HAP-1 (cell line): ENCODE measurements around the gene AIG1.
"Not testable (repeated sequence)": the region's sequence is repeated elsewhere in the genome, so short reads cannot be mapped to it uniquely, and the experiment has no call there.

Source experiments
- DNase-seq, 2 experiments: peaks; one replicate each; pipeline ENCODE4 v3.0.0-alpha.2; 2016 to 2020; ENCODE audit warnings: low spot score in 2 of 2
- H3K27me3 ChIP-seq: fragments of 250-450 bp; sonication (Bioruptor Pico); 2 replicates; pipeline ENCODE4 v1.5.1; 2020; ENCODE audit warnings: low read depth, mild to moderate bottlenecking, moderate library complexity
- H3K36me3 ChIP-seq: fragments of 250-450 bp; sonication (Bioruptor Pico); replicated peaks from 2 replicates; pipeline ENCODE4 v1.5.1; 2020; ENCODE audit warnings: mild to moderate bottlenecking
- H3K4me1 ChIP-seq: fragments of 250-450 bp; sonication (Bioruptor Pico); 2 replicates; pipeline ENCODE4 v1.5.1; 2020; ENCODE audit warnings: mild to moderate bottlenecking
- H3K4me3 ChIP-seq: fragments of 250-450 bp; sonication (Bioruptor Pico); 2 replicates; pipeline ENCODE4 v1.5.1; 2020; ENCODE audit warnings: mild to moderate bottlenecking, moderate library complexity
- H3K9me3 ChIP-seq: fragments of 250-450 bp; sonication (Bioruptor Pico); 2 replicates; pipeline ENCODE4 v1.5.1; 2020; ENCODE audit warnings: mild to moderate bottlenecking, moderate library complexity
- in situ Hi-C: fragments of 300-500 bp; cut with MboI; formaldehyde crosslinking; loops from 3 replicates; pipeline ENCODE4 v1.14.3; 2020; ENCODE audit warnings: low sequenced_read_pairs, inconsistent platforms, mixed read lengths

The AIG1 gene

DNA sequence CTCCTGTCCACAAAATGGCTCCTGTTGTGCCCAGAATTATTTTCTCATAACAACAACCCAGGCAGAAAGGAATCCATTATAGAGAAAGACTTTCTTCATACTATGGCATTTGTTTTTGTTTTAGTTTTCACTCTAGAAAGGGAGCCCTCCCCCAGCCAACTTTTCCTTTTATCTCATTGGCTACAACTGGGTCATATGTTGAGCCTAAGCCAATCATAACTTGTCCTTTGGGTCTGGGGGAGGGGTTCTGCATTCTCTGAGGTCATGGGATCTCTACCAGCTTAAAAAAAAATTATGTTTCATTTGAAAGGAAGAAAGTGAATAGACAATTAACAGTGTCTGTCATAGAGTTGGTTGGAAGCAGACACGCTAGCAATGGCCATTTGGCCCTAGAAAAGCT, 177.6 kb downstream of the AIG1 start:
- in situ Hi-C loops = no loop called here
- Histone ChIP-seq H3K9me3 (no peaks in the 10 kb centered on the region), H3K4me1 (peaks cover 12% of the 10 kb centered on the region), H3K36me3 (no peaks in the 10 kb centered on the region), H3K27me3 (no peaks in the 10 kb centered on the region), H3K4me3 (no peak overlapping the region)
- no peak for DNase-seq

DNA sequence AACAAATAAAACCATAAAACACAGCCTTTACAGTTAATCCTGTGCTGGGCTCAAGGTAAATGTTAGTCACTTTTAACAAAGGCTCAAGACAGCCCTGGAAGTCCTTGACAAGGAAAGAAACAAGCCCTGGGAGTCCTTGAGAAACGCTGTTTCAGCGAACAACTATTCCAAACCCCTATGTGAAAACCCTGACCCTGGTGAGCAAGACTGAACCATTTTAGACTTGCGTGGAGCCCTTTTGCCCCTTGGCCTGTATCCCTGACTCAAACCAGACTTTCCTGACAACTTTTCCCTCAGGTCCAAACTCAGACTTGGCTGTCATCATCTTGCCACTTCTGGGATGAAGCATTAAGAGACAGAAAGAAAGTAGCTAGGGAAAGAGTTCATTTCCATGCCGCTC, 180.4 kb downstream of the AIG1 start:
- no peaks in the 10 kb centered on the region for H3K4me1 ChIP-seq
- H3K9me3 ChIP-seq = no peaks in the 10 kb centered on the region
- no peaks in the 10 kb centered on the region for H3K27me3 ChIP-seq
- no peaks in the 10 kb centered on the region for H3K36me3 ChIP-seq
- H3K4me3 ChIP-seq = no peak overlapping the region
- DNase-seq = no peak
- in situ Hi-C loops = no loop called here

DNA sequence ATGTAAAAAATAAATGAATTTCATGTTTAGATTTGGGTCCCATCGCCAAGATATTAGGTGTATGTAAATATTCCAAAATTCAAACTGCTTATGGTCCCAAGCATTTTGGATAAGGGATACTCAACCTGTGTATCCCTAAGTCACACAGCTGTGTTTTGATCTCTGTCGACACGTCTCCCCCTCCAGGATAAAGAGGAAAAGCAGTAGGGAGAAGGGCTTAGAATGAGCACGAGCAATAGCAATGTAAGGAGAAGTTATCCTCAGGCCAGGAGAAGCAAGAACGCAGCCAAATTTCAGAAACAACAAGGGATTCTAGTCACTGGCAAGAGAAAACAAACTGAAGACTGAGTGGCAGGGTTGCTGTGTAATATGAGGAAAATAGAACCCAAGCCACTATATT, 181.2 kb downstream of the AIG1 start:
- no peaks in the 10 kb centered on the region for H3K27me3 ChIP-seq
- no peak for DNase-seq
- in situ Hi-C loops = no loop called here
- no peaks in the 10 kb centered on the region for H3K4me1 ChIP-seq
- no peak overlapping the region for H3K4me3 ChIP-seq
- no peaks in the 10 kb centered on the region for H3K36me3 ChIP-seq
- H3K9me3 ChIP-seq = no peaks in the 10 kb centered on the region

DNA sequence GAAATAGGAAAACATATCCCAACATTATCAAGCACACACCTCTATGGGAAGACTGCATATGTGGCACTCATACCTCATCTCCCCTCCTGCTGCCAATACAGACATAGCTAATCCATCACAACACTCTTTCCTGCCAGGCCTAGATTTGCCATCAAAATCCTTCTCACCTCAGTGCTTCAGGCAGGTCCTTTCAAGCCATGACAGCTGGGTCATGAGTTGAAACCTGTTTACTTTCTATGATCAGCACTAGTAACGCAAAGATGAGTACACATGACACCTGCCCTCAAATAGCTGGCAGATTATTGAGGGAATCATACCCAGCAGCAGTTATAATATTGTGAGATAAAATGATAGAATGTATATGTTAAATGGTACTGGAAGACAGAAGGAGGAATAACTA, 183.1 kb downstream of the AIG1 start:
- no peaks in the 10 kb centered on the region for H3K9me3 ChIP-seq
- no peaks in the 10 kb centered on the region for H3K4me1 ChIP-seq
- no peak overlapping the region for H3K4me3 ChIP-seq
- in situ Hi-C loops = no loop called here
- no peak for DNase-seq
- H3K27me3 ChIP-seq = no peaks in the 10 kb centered on the region
- no peaks in the 10 kb centered on the region for H3K36me3 ChIP-seq

DNA sequence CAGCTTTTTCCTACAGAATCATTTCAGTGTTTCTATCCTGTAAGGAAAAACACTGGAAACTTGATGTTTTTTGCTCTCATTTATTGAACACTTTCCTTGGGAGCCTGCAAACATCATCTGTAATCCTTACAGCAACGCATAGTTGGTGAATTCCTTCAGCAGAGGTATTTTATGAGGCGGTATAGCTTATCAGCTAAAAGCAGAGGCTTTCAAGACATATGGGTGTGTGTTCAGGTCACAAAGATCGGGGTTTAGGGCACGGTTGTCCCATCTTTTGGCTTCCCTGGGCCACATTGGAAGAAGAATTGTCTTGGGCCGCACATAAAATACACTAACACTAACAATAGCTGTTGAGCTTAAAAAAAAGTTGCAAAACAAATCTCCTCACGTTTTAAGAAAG, 185.0 kb downstream of the AIG1 start:
- H3K4me1 ChIP-seq = no peaks in the 10 kb centered on the region
- no peak for DNase-seq
- no peaks in the 10 kb centered on the region for H3K9me3 ChIP-seq
- no peaks in the 10 kb centered on the region for H3K27me3 ChIP-seq
- no peak overlapping the region for H3K4me3 ChIP-seq
- H3K36me3 ChIP-seq = no peaks in the 10 kb centered on the region
- in situ Hi-C loops = no loop called here

DNA sequence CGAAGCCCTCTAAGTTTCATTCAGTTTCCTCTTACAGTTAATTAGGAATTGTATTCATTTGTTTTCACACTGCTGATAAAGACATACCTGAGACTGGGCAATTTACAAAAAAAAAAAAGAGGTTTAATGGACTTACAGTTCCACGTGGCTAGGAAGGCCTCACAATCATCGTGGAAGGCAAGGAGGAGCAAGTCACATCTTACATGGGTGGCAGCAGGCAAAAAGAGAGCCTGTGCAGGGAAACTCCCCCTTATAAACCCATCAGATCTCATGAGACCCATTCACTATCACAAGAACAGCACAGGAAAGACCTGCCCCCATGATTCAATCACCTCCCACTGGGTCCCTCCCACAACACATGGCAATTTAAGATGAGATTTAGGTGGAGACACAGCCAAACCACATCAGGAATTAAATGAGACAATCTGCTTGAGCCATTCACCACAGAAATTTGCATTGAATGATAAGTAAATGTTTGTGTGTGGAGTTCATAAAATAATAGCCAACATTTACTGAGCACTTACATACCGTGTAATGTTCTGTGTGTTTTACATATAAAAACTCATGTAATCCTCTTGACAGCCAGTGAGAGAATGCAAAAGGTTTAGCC, 185.6 kb downstream of the AIG1 start:
- DNase-seq = peak in 1 of 2 experiments; percentile 6
- H3K4me3 ChIP-seq, H3K4me1 ChIP-seq, H3K36me3 ChIP-seq, in situ Hi-C loops, H3K27me3 ChIP-seq, H3K9me3 ChIP-seq: not testable (repeated sequence)

DNA sequence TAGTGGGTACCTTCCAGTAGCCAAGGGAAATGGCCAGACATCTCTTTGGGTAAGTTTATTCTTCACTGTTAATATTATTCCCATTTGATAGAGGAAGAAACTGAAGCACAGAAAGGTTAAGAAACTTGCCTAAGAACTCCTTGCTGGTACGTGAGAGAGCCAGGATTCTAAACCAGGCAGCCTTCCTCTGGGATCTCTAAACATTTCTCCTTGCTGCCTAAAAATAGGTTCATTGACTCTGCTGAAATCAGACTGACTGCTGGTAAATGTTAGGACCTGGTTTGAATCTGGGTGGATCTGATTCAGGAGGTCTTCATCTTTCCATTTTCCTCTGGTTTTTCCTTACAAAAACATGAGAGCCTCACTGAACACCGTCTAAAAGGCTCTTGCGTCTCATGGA, 186.9 kb downstream of the AIG1 start:
- Histone ChIP-seq H3K27me3 (no peaks in the 10 kb centered on the region), H3K4me1 (no peaks in the 10 kb centered on the region), H3K4me3 (no peak overlapping the region), H3K36me3 (no peaks in the 10 kb centered on the region), H3K9me3 (no peaks in the 10 kb centered on the region)
- no peak for DNase-seq
- in situ Hi-C loops = no loop called here

DNA sequence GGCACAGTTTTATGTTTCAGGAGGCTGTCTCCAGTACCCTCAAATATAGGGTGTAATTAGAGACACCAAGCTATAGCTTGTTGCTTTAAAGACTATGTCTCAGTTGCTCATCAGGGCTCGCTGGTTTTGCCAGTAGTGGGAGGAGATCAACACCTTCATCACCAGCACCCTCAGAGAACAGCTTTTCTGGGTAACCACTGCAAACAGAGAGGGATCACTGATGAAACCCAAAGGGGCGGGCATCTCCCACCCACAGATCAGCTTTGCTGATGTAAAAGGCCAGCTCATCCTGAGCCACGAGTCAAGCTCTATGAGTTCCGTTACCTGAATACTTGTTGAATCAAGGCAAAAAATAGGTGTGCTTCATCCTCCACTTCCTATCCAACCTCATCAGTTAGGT, 187.7 kb downstream of the AIG1 start:
- DNase-seq = no peak
- Histone ChIP-seq H3K27me3 (no peaks in the 10 kb centered on the region), H3K36me3 (no peaks in the 10 kb centered on the region), H3K4me1 (no peaks in the 10 kb centered on the region), H3K4me3 (no peak overlapping the region), H3K9me3 (no peaks in the 10 kb centered on the region)
- in situ Hi-C loops = no loop called here

DNA sequence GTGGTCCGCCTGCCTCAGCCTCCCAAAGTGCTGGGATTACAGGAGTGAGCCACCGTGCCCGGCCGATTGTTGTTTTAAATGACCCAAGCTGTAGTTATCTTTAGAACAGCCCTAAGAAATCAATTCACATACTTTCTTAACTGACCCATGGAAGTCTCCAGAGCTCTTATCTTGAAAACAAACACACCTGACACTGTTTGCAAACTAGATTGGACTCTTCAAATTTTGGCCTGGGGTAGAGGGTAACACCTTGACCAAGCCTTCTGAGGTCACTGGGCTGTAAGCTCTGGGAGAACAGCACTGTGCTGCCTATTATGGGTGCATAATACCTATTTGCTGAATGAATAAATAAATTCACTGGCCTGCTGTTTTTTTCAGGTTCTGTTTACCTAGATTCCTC, 190.6 kb downstream of the AIG1 start:
- no peak for DNase-seq
- no peaks in the 10 kb centered on the region for H3K27me3 ChIP-seq
- no peaks in the 10 kb centered on the region for H3K4me1 ChIP-seq
- no peaks in the 10 kb centered on the region for H3K36me3 ChIP-seq
- no peaks in the 10 kb centered on the region for H3K9me3 ChIP-seq
- in situ Hi-C loops = no loop called here
- no peak overlapping the region for H3K4me3 ChIP-seq

DNA sequence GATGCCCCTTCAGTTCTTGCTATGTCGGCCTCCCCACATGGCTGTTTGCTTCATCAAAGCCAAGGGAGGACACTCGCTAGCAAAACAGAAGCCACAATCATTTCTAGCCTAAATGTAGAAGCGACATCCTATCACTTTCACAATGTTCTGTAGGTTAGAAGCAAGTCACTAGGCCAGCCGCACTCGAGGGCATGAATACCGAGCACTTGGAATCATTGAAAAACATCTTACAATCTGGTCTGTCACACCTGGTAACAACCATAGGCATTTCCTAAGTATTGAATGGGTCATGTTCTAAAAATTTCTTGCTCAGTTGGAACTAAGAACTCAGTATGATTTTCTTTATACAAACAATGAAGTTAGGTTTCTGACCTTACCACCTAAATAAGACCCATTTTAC, 192.3 kb downstream of the AIG1 start:
- no peaks in the 10 kb centered on the region for H3K36me3 ChIP-seq
- no peaks in the 10 kb centered on the region for H3K27me3 ChIP-seq
- H3K9me3 ChIP-seq = no peaks in the 10 kb centered on the region
- peaks cover 4% of the 10 kb centered on the region for H3K4me1 ChIP-seq
- in situ Hi-C loops = no loop called here
- no peak overlapping the region for H3K4me3 ChIP-seq
- DNase-seq = no peak

DNA sequence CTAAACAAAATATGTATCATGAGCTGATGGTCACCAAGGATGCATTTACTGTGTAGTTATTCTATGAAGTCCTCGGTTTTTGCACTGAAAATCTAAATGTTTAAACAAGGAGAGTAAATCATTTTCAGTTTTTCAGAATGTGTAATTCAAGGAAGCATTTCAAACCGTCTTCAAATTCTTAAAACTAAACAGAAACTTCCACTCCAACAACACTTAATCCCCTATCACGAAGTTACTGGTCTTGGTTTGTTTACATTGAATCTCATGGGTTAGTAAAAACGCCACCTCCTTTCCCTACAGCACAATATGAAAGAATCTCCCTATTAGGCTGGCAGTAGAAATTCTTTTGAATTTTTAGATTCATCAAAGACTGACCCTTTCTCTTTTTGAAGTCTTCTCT, 192.9 kb downstream of the AIG1 start:
- no peak for DNase-seq
- H3K4me3 ChIP-seq = no peak overlapping the region
- no peaks in the 10 kb centered on the region for H3K9me3 ChIP-seq
- H3K4me1 ChIP-seq = peaks cover 10% of the 10 kb centered on the region
- in situ Hi-C loops = no loop called here
- no peaks in the 10 kb centered on the region for H3K36me3 ChIP-seq
- no peaks in the 10 kb centered on the region for H3K27me3 ChIP-seq

DNA sequence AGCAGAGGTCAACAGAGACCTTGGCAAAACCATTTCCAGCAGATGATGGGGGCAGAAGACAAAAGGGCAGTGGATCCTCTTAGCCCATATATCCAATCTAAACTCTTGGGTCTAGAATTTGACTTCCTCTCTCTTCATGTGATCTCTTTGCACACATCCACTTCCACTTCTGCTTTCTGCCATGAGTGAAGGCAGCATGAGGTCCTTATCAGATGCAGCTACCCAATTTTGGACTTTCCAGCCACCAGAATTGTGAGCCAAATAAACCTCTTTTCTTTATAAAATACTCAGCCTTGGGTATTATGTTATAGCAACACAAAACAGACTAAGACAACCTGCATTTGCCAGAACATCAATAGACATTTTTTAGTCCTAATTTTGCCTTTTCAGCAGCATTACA, 198.3 kb downstream of the AIG1 start:
- Histone ChIP-seq H3K4me1 (peaks cover 11% of the 10 kb centered on the region), H3K9me3 (no peaks in the 10 kb centered on the region), H3K36me3 (no peaks in the 10 kb centered on the region), H3K4me3 (no peak overlapping the region), H3K27me3 (no peaks in the 10 kb centered on the region)
- in situ Hi-C loops = no loop called here
- DNase-seq = no peak

DNA sequence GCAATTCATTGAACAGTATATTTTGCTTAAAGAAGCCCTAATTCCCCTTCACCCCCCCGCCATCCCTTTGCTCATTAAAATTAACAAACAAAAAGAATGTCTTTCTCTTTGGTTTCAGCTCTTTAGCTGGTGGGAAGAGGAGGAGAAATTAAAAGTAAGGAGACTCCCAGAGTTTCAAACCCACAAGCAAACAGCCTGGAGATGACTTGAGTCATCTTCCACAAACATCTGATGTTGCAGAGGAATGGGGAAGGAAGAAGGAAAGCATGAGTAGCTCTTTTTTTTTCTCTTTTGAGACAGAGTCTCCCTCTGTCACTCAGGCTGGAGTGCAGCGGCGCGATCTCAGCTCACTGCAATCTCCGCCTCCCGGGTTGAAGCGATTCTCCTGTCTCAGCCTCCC, 200.2 kb downstream of the AIG1 start:
- Histone ChIP-seq H3K27me3 (no peaks in the 10 kb centered on the region), H3K4me3 (no peak overlapping the region), H3K36me3 (no peaks in the 10 kb centered on the region), H3K9me3 (no peaks in the 10 kb centered on the region), H3K4me1 (peaks cover 11% of the 10 kb centered on the region)
- DNase-seq = no peak
- in situ Hi-C loops = no loop called here

DNA sequence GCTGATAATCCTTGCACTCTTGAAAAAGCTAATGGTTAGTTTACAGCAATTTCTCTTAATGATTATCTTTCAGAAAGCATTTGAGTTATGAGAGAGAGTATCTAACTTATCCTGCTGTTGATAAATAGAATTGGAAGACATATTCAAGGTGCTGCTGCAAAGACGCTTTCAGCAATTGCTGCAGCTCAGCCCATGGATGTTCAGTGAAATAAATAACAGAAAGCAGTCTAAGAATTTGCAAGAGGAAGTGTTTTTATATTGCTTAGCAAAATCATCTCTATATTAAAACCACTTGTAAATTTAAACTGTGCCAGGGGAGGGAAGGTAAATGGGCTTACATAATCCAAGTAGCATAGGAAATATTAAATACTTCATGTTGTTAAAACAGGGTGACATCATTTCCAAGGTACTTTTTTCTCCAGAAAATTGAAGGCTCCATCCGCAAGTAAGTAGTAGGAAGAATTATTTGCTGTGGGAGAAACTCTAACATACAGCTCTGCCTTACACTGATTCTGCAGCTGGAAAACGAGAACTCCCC, 201.3 kb downstream of the AIG1 start:
- Histone ChIP-seq H3K36me3 (no peaks in the 10 kb centered on the region), H3K9me3 (no peaks in the 10 kb centered on the region)
- in situ Hi-C loops = no loop called here

DNA sequence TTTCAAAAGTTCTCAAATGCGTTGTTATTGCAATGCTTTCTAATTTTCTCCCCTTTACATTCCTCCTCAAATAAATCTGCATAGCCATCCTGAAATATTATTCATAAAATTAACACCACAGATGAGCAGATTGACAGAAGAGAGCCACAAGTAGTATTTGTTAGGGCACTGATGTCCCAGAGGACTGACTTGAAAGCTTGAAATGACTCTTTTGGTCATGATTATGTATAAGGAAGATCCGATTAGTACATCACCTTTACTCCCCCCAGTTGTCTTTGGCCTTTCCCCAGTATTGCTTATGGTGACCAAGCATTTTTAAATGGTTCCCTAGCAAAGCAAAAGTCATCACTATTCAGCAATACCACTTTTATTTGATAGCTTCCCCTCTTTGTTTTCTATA, 202.2 kb downstream of the AIG1 start:
- Histone ChIP-seq H3K27me3 (no peaks in the 10 kb centered on the region), H3K4me3 (no peak overlapping the region), H3K9me3 (no peaks in the 10 kb centered on the region), H3K36me3 (no peaks in the 10 kb centered on the region), H3K4me1 (peaks cover 8% of the 10 kb centered on the region)
- no peak for DNase-seq
- in situ Hi-C loops = no loop called here

More for the DNA sequence above, 201.3 kb downstream of the AIG1 start:
- H3K4me3 ChIP-seq = no peak overlapping the region
- peaks cover 11% of the 10 kb centered on the region for H3K4me1 ChIP-seq
- no peak for DNase-seq
- no peaks in the 10 kb centered on the region for H3K27me3 ChIP-seq
